Measurements from ENCODE around the gene MAGED1. TPM values are rescaled to one million over a fixed set of nuclear protein-coding genes. Genes with fewer than 3 reads are reported as not detected.

MAGED1 gene
- total RNA-seq, 1 experiment from 2014 or later, result 151 TPM

- intact Hi-C loops (cut with micrococcal nuclease; ENCODE audit: unreplicated experiment), result no loop called here
- no peak overlapping the region for H3K27ac ChIP-seq (ENCODE audit: low read length)
- CTCF ChIA-PET, result no interaction called here
- ATAC-seq (no peak), DNase-seq (ENCODE audit: low read depth, low spot score) (no peak)
- no peaks in the 10 kb centered on the region for H3K4me1 ChIP-seq (ENCODE audit: control insufficient read depth, insufficient read depth, low read length)
- H3K9me3 ChIP-seq (ENCODE audit: control insufficient read depth, insufficient read depth, low read depth, low read length), result peaks cover 13% of the 10 kb centered on the region; the same call in 1 of the 2 replicates
- no peak for TF ChIP-seq TCF7L2 (IDR thresholded peaks at IDR 0.05; ENCODE audit: low read depth, low read length)
- TF ChIP-seq POLR2AphosphoS5 (IDR thresholded peaks at IDR 0.05; ENCODE audit: low read depth, low read length), result no peak
- TF ChIP-seq CTCF (IDR thresholded peaks at IDR 0.05), result no peak
- TF ChIP-seq REST (IDR thresholded peaks at IDR 0.05; ENCODE audit: insufficient read depth in 1 of 2, low read depth in 2 of 2, low read length in 1 of 2), result no peak
- TF ChIP-seq SIN3A (IDR thresholded peaks at IDR 0.05; ENCODE audit: borderline replicate concordance, insufficient read depth, low read depth, low read length), result no peak
- in situ Hi-C loops (cut with HindIII; ENCODE audit: low pct_unique_long_range_greater_than_20kb, low sequenced_read_pairs), result no loop called here
- no peaks in the 10 kb centered on the region for H3K36me3 ChIP-seq (ENCODE audit: control insufficient read depth, insufficient read depth, low read length)
- BruUV-seq (replicated peaks), result no TSS peak
- POLR2A ChIA-PET, result no interaction called here
- H3K27me3 ChIP-seq (ENCODE audit: control insufficient read depth, insufficient read depth, low read length), result no peaks in the 10 kb centered on the region
- H3K4me3 ChIP-seq (ENCODE audit: low read depth in 2 of 2, low read length in 2 of 2), result no peak overlapping the region
Measured at GRCh38 chrX:51870354-51870753, 23.1 kb upstream of the MAGED1 start.

GRCh38 chrX:51874123-51874522 lies 19.3 kb upstream of the MAGED1 start:
- Histone ChIP-seq H3K27me3 (ENCODE audit: control insufficient read depth, insufficient read depth, low read length) (no peaks in the 10 kb centered on the region), H3K36me3 (ENCODE audit: control insufficient read depth, insufficient read depth, low read length) (no peaks in the 10 kb centered on the region), H3K4me1 (ENCODE audit: control insufficient read depth, insufficient read depth, low read length) (no peaks in the 10 kb centered on the region), H3K27ac (ENCODE audit: low read length) (no peak overlapping the region), H3K9me3 (ENCODE audit: control insufficient read depth, insufficient read depth, low read depth, low read length) (no peaks in the 10 kb centered on the region), H3K4me3 (ENCODE audit: low read depth in 2 of 2, low read length in 2 of 2) (no peak overlapping the region)
- no peak for DNase-seq (ENCODE audit: low read depth, low spot score)
- in situ Hi-C loops (cut with HindIII; ENCODE audit: low pct_unique_long_range_greater_than_20kb, low sequenced_read_pairs), result no loop called here
- ChIA-PET CTCF (no interaction called here), POLR2A (no interaction called here)
- ATAC-seq, result no peak
- BruUV-seq (replicated peaks), result no TSS peak
- no peak for TF ChIP-seq REST (IDR thresholded peaks at IDR 0.05; ENCODE audit: insufficient read depth in 1 of 2, low read depth in 2 of 2, low read length in 1 of 2)
- TF ChIP-seq POLR2AphosphoS5 (IDR thresholded peaks at IDR 0.05; ENCODE audit: low read depth, low read length), result no peak
- TF ChIP-seq SIN3A (IDR thresholded peaks at IDR 0.05; ENCODE audit: borderline replicate concordance, insufficient read depth, low read depth, low read length), result no peak
- no peak for TF ChIP-seq TCF7L2 (IDR thresholded peaks at IDR 0.05; ENCODE audit: low read depth, low read length)
- TF ChIP-seq CTCF (IDR thresholded peaks at IDR 0.05), result no peak
- intact Hi-C loops (cut with micrococcal nuclease; ENCODE audit: unreplicated experiment), result no loop called here

Measured in Panc1 (cell line).